HG03135 (cell line): Measurements from ENCODE around the gene LRRC26.

ENCODE experiments used
- ATAC-seq: cut with Tn5 transposase; IDR thresholded peaks from one replicate; pipeline ENCODE4 v1.9.1; 2021; ENCODE audit warnings: mild to moderate bottlenecking, moderate library complexity; ENCODE audit not compliant: unreplicated experiment

Gene LRRC26

GRCh38 chr9:137184881-137185660 is 15.2 kb upstream of the LRRC26 start:
- no peak for ATAC-seq

GRCh38 chr9:137183980-137184595 is 14.2 kb upstream of the LRRC26 start:
- no peak for ATAC-seq

GRCh38 chr9:137182836-137183235 is 13.0 kb upstream of the LRRC26 start:
- ATAC-seq = no peak

GRCh38 chr9:137181680-137182079 is 11.8 kb upstream of the LRRC26 start:
- no peak for ATAC-seq

GRCh38 chr9:137180491-137180890 is 10.6 kb upstream of the LRRC26 start:
- no peak for ATAC-seq

- no peak for ATAC-seq
Measured at GRCh38 chr9:137179761-137180160, 9.9 kb upstream of the LRRC26 start.

- ATAC-seq = no peak
Measured at GRCh38 chr9:137178939-137179630, 9.2 kb upstream of the LRRC26 start.

GRCh38 chr9:137178201-137178938 is 8.5 kb upstream of the LRRC26 start:
- no peak for ATAC-seq

GRCh38 chr9:137176302-137177182 is 6.7 kb upstream of the LRRC26 start:
- ATAC-seq = no peak

GRCh38 chr9:137175345-137175961 is 5.6 kb upstream of the LRRC26 start:
- ATAC-seq = no peak

- ATAC-seq = no peak
Measured at GRCh38 chr9:137174722-137175293, 5.0 kb upstream of the LRRC26 start.

GRCh38 chr9:137173796-137174664 is 4.2 kb upstream of the LRRC26 start:
- no peak for ATAC-seq

- ATAC-seq = no peak
Measured at GRCh38 chr9:137172901-137173795, 3.3 kb upstream of the LRRC26 start.

GRCh38 chr9:137171149-137171900 is 1.5 kb upstream of the LRRC26 start:
- ATAC-seq = no peak

- no peak for ATAC-seq
Measured at GRCh38 chr9:137170486-137171148, 766 bp upstream of the LRRC26 start.
